Stimulated activated naive B cell treated with anti-CD40 and anti-IgM and Interleukin-4, amounts not matched to agents 10 μg/mL and 1 μg/mL and 100 μg/mL, for 72 hours (primary cell): Measurements from ENCODE around the gene BTD.
A peak's percentile ranks its signal among the peaks of the same experiment; 100 is the strongest.

Source experiments
- ATAC-seq, 2 donors: fragments of 150-1000 bp; cut with Tn5 transposase; replicated peaks; 2 replicates each; pipeline ENCODE4 v1.10.0; 2021; ENCODE audit warnings: moderate library complexity in 1 of 2
- DNase-seq: peaks from one replicate; pipeline ENCODE4 v3.0.0; 2021
- H3K27ac Mint-ChIP-seq: one replicate; pipeline ENCODE4 v1.8.0; 2022; ENCODE audit warnings: mild to moderate bottlenecking, mixed read lengths
- H3K27me3 Mint-ChIP-seq, 2 donors: one replicate each; pipeline ENCODE4 v1.8.0; 2022; ENCODE audit warnings: mixed read lengths in 2 of 2
- H3K36me3 Mint-ChIP-seq, 2 donors: one replicate each; pipeline ENCODE4 v1.8.0; 2022; ENCODE audit warnings: mixed read lengths in 2 of 2, mild to moderate bottlenecking in 1 of 2
- H3K4me1 Mint-ChIP-seq, 2 donors: one replicate each; pipeline ENCODE4 v1.8.0; 2022; ENCODE audit warnings: mixed read lengths in 2 of 2, mild to moderate bottlenecking in 1 of 2
- H3K4me3 Mint-ChIP-seq, 2 donors: one replicate each; pipeline ENCODE4 v1.8.0; 2022; ENCODE audit warnings: mild to moderate bottlenecking in 2 of 2, mixed read lengths in 2 of 2, moderate library complexity in 1 of 2
- H3K9me3 Mint-ChIP-seq, 2 donors: one replicate each; pipeline ENCODE4 v1.8.0; 2022; ENCODE audit warnings: mixed read lengths in 2 of 2, mild to moderate bottlenecking in 1 of 2

Gene BTD

DNA sequence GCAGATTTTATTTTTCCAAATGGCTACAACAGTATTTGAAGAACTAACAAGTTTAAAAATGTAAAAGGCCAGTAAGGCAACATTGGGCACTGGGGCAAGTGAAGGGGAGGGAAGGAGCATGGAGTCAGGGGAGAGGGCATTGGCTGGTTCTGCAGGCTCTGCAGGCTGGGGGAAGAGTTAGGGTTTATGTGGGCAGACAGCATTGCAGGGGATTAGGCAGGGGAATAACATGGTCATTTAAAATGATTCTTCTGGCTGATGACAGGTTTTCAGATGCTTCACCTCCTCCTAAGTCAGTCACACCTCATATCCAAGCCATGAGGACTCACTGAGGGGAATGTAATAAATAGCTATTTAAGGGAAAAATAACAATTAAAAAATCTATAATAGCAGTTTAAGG is 52.6 kb downstream of the BTD start:
- H3K27ac Mint-ChIP-seq = no peak overlapping the region

DNA sequence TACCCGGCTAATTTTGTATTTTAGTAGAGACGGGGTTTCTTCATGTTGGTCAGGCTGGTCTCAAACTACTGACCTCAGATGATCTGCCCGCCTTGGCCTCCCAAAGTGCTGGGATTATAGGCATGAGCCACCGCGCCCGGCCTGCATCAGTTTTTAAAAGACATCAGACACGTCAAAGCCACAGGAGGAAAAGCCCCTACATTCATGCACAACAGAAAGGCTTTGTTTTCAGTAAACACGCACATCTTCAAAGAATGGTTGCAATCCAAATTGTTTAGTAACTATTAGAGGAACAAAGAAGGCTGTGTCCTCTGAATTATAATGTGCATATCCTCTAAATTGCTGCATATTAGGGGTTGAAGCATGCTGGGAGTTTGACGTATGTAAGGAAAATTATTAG is 53.3 kb downstream of the BTD start:
- Mint-ChIP-seq H3K9me3 (peaks cover 4 to 10% of the 10 kb centered on the region in 2 donors), H3K4me1 (peaks cover 6 to 14% of the 10 kb centered on the region in 2 donors), H3K27me3 (peaks cover 6 to 10% of the 10 kb centered on the region in 2 donors), H3K36me3 (peaks cover 8 to 22% of the 10 kb centered on the region in 2 donors), H3K27ac (no peak overlapping the region), H3K4me3 (no peak overlapping the region)
- DNase-seq (no peak), ATAC-seq (no peak)

More for the DNA sequence above, 52.6 kb downstream of the BTD start:
- peak in 1 of 2 donors; percentile 57 for ATAC-seq
- no peak for DNase-seq
- peaks cover 10 to 12% of the 10 kb centered on the region in 2 donors for H3K9me3 Mint-ChIP-seq
- H3K4me1 Mint-ChIP-seq = peaks cover 13 to 21% of the 10 kb centered on the region in 2 donors
- H3K4me3 Mint-ChIP-seq = no peak overlapping the region
- peaks cover 6 to 10% of the 10 kb centered on the region in 2 donors for H3K27me3 Mint-ChIP-seq
- peaks cover 8 to 28% of the 10 kb centered on the region in 2 donors for H3K36me3 Mint-ChIP-seq

GRCh38 chr3:15656342-15656741 is 54.8 kb downstream of the BTD start:
- DNase-seq (no peak), ATAC-seq (no peak)
- peaks cover 4 to 10% of the 10 kb centered on the region in 2 donors for H3K9me3 Mint-ChIP-seq
- H3K27ac Mint-ChIP-seq = no peak overlapping the region
- peaks cover 2 to 10% of the 10 kb centered on the region in 2 donors for H3K27me3 Mint-ChIP-seq
- peaks cover 0 to 7% of the 10 kb centered on the region in 2 donors for H3K4me1 Mint-ChIP-seq
- peaks cover 6 to 17% of the 10 kb centered on the region in 2 donors for H3K36me3 Mint-ChIP-seq
- H3K4me3 Mint-ChIP-seq = no peak overlapping the region

GRCh38 chr3:15657016-15657415 is 55.5 kb downstream of the BTD start:
- H3K27me3 Mint-ChIP-seq = peaks cover 0 to 5% of the 10 kb centered on the region in 2 donors
- DNase-seq (no peak), ATAC-seq (no peak)
- peaks cover 5 to 15% of the 10 kb centered on the region in 2 donors for H3K36me3 Mint-ChIP-seq
- no peak overlapping the region for H3K27ac Mint-ChIP-seq
- H3K4me1 Mint-ChIP-seq = peaks cover 0 to 5% of the 10 kb centered on the region in 2 donors
- H3K9me3 Mint-ChIP-seq = peaks cover 4 to 10% of the 10 kb centered on the region in 2 donors
- no peak overlapping the region for H3K4me3 Mint-ChIP-seq

GRCh38 chr3:15659254-15659975 is 57.9 kb downstream of the BTD start:
- DNase-seq (no peak), ATAC-seq (no peak)
- H3K27ac Mint-ChIP-seq = no peak overlapping the region
- peaks cover 0 to 4% of the 10 kb centered on the region in 2 donors for H3K4me1 Mint-ChIP-seq
- H3K36me3 Mint-ChIP-seq = peaks cover 4 to 30% of the 10 kb centered on the region in 2 donors
- H3K4me3 Mint-ChIP-seq = no peak overlapping the region
- H3K9me3 Mint-ChIP-seq = peaks cover 4 to 12% of the 10 kb centered on the region in 2 donors
- H3K27me3 Mint-ChIP-seq = peaks cover 0 to 5% of the 10 kb centered on the region in 2 donors

DNA sequence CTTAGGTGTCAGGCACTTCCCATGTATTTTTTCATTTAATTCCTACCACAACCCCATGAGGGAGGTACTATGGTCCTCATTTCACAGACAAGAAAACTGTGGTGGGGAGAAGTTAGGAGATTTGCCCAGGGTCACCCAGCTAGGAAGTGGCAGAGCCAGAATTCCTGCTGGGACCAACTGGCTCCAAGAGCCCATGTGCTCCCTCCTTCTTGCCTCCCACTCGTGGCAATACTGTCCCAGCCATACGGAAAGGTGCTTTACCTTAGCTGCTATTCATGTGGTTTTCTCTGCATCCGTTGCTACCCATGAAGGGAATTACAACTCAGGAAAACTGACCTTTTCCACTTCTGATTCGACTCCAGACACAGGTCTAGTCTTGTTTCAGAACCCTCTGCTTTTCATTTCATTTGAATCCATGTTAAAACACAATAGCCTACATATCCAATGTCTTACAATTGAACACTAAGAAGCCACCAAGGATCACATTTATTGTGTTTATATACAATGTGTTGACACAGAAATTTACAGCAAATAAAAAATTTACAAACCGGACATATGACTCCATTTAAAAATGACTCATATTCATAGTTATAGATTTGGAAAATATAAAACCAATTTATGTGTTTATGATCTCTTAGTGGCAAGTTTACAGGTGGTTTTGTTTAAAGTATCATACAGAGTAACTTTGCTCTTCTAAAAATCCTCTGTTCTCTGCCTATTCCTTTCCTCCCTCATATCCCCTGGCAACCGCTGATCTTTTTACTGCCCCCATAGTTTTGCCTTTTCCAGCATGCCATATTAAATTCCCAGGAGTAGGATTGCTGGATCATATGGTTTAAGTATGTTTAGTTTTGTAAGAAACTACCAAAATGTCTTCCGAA is 58.8 kb downstream of the BTD start:
- Mint-ChIP-seq H3K4me3 (no peak overlapping the region), H3K9me3 (peaks cover 4 to 14% of the 10 kb centered on the region in 2 donors), H3K27ac (no peak overlapping the region), H3K36me3 (peaks cover 7 to 36% of the 10 kb centered on the region in 2 donors), H3K4me1 (peaks cover 0 to 6% of the 10 kb centered on the region in 2 donors), H3K27me3 (peaks cover 0 to 5% of the 10 kb centered on the region in 2 donors)
- no peak for DNase-seq
- no peak for ATAC-seq

DNA sequence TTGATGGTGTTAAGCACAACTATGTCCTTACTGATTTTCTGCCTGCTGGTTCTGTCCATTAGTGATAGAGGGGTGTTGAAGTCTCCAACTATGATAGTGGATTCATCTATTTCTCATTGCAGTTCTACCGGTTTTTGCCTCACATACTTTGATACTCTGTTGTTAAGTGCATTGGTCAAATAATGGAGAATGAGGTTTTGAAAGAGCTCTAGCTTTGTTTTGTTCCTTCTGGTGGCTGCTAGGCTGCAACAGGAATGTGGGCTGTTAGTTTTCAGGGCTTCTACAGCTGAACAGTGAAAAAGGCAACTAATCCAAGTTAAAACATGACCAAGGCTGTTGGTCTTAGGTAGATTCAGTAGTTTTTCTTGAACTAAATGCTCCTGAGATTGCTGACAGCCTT is 62.6 kb downstream of the BTD start:
- Mint-ChIP-seq H3K27ac (no peak overlapping the region), H3K36me3 (peaks cover 13 to 42% of the 10 kb centered on the region in 2 donors), H3K27me3 (peaks cover 0 to 5% of the 10 kb centered on the region in 2 donors), H3K9me3 (peaks cover 0 to 4% of the 10 kb centered on the region in 2 donors), H3K4me3 (no peak overlapping the region), H3K4me1 (peaks cover 12 to 22% of the 10 kb centered on the region in 2 donors)
- ATAC-seq (no peak), DNase-seq (no peak)

- ATAC-seq (no peak), DNase-seq (no peak)
- H3K27ac Mint-ChIP-seq = no peak overlapping the region
- peaks cover 12 to 22% of the 10 kb centered on the region in 2 donors for H3K4me1 Mint-ChIP-seq
- peaks cover 0 to 3% of the 10 kb centered on the region in 2 donors for H3K27me3 Mint-ChIP-seq
- H3K36me3 Mint-ChIP-seq = peaks cover 19 to 51% of the 10 kb centered on the region in 2 donors
- no peak overlapping the region for H3K4me3 Mint-ChIP-seq
- peaks cover 0 to 4% of the 10 kb centered on the region in 2 donors for H3K9me3 Mint-ChIP-seq
Measured at GRCh38 chr3:15665510-15666150, 64.1 kb downstream of the BTD start.

DNA sequence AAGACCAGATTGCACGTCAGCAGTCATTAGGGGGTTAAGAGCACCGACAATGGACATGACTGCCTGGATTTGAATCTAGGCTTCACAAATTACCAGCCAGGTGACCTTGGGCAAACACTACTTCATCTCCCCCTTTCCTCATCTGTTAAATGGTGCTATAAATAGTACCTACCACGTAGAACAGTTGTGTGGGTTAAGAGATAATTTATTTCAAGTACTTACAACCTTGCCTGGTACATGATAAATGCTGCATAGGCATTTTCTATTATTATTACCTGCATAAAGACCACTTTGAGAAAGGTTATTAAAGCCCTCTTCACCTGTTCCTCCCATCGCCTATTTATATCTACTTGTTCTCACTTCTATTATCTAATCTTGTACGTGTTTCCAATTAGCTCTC is 64.7 kb downstream of the BTD start:
- ATAC-seq (no peak), DNase-seq (no peak)
- Mint-ChIP-seq H3K9me3 (peaks cover 0 to 4% of the 10 kb centered on the region in 2 donors), H3K4me1 (peaks cover 12 to 22% of the 10 kb centered on the region in 2 donors), H3K27ac (no peak overlapping the region), H3K4me3 (no peak overlapping the region), H3K27me3 (no peaks in the 10 kb centered on the region), H3K36me3 (peaks cover 23 to 57% of the 10 kb centered on the region in 2 donors)

DNA sequence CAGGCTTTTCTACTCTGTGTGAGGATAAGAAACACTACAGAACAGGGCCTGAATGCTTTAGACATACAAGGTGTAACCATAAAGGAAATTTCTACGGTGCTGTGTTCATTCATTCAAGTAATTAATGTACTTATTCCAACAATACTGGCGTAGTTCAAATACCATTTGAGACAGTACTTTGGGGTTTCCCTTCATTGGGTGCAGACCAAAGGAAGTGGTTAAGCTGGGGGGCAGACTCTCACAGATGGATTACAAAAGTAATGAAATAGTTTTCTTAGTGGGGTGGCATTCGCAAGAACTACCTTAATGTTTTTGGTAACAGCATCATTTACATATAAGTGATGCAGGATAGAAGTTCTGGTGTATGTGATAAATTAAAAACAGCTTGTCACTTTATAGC is 65.9 kb downstream of the BTD start:
- Mint-ChIP-seq H3K9me3 (peaks cover 0 to 4% of the 10 kb centered on the region in 2 donors), H3K4me1 (peaks cover 11 to 22% of the 10 kb centered on the region in 2 donors), H3K27me3 (no peaks in the 10 kb centered on the region), H3K4me3 (no peak overlapping the region), H3K27ac (peak overlapping the region; percentile 65), H3K36me3 (peaks cover 24 to 59% of the 10 kb centered on the region in 2 donors)
- ATAC-seq (peak; percentile 92 to 95), DNase-seq (peak; percentile 21)

GRCh38 chr3:15673536-15673935 is 72.0 kb downstream of the BTD start:
- Mint-ChIP-seq H3K4me3 (no peak overlapping the region), H3K27me3 (no peaks in the 10 kb centered on the region), H3K27ac (no peak overlapping the region), H3K36me3 (peaks cover 15 to 30% of the 10 kb centered on the region in 2 donors), H3K4me1 (no peaks in the 10 kb centered on the region), H3K9me3 (no peaks in the 10 kb centered on the region)
- ATAC-seq (no peak), DNase-seq (no peak)

DNA sequence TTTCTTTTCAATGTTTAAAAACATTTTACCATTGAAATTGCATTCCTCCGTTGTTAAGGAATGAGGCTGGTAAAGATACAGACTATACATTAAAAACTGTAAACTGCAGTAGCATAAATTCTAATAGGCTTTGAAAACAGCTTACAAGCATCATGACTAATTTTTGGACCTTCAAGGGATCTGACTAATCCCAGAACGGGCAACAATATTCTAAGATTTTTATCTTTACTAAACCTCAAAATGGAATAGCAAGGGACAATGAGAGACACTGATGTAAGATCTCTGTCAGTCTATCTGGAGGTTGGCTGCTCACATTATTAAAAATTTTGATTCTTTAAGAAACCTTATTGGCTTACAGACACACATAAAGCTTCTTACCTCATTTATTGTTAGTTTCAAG is 74.7 kb downstream of the BTD start:
- H3K27ac Mint-ChIP-seq = no peak overlapping the region
- no peak for ATAC-seq
- H3K27me3 Mint-ChIP-seq = no peaks in the 10 kb centered on the region
- H3K9me3 Mint-ChIP-seq = no peaks in the 10 kb centered on the region
- no peak overlapping the region for H3K4me3 Mint-ChIP-seq
- no peaks in the 10 kb centered on the region for H3K4me1 Mint-ChIP-seq
- peaks cover 13 to 22% of the 10 kb centered on the region in 2 donors for H3K36me3 Mint-ChIP-seq
- no peak for DNase-seq

DNA sequence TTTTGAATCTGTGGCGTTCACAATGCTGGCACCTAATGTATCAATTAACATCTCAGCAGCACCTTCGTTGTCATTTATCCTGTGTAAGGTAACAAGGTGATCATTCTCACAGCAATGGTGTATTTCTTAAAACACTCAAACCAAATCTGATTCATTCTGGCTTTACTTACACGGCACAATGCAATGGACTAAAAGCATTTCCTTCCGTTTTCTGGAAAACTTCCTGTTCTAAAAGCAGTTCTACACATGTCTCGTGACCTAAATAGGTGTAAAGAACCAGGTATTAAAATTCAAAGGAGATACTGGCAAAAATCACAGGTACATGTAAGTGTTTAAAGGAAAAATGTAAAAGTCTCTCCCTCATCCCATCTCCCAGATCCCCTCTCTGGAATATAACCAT is 77.8 kb downstream of the BTD start:
- Mint-ChIP-seq H3K9me3 (no peaks in the 10 kb centered on the region), H3K4me3 (no peak overlapping the region), H3K27me3 (no peaks in the 10 kb centered on the region), H3K4me1 (no peaks in the 10 kb centered on the region), H3K27ac (no peak overlapping the region), H3K36me3 (peaks cover 14 to 16% of the 10 kb centered on the region in 2 donors)
- no peak for DNase-seq
- ATAC-seq = no peak

DNA sequence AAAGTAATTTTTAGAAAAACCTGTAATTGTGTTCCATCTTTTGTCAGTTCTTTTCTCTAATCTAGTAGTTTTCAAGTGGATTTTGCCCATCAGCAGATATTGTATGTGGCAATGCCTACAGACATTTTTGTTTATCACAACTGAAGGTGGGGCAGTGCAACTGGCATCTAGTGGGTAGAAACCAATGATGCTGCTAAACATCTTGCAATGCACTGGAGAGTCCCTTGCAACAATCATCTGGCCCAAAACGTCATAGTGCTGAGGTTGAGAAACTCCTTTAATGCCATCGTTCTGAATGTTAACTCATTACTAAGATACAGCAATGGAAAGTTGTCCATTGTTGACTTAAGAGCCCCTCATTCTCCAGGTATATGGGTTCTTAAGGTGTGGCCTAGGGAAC is 80.1 kb downstream of the BTD start:
- no peak overlapping the region for H3K4me3 Mint-ChIP-seq
- no peak overlapping the region for H3K27ac Mint-ChIP-seq
- no peaks in the 10 kb centered on the region for H3K4me1 Mint-ChIP-seq
- ATAC-seq (no peak), DNase-seq (no peak)
- H3K36me3 Mint-ChIP-seq = peaks cover 22 to 31% of the 10 kb centered on the region in 2 donors
- no peaks in the 10 kb centered on the region for H3K9me3 Mint-ChIP-seq
- no peaks in the 10 kb centered on the region for H3K27me3 Mint-ChIP-seq
